Neuronal stem cell (in vitro differentiated cells): ENCODE results near the gene KRTAP19-3.

Source experiments
- DNase-seq: peaks from one replicate; pipeline ENCODE4 v3.0.0-alpha.2; 2013; ENCODE audit warnings: low spot score
- H2AFZ ChIP-seq: one replicate; pipeline ENCODE4 v1.6.1; 2013; ENCODE audit warnings: mild to moderate bottlenecking, low read length, inconsistent platforms
- H2AK5ac ChIP-seq: 2 replicates; pipeline ENCODE4 v1.6.1; 2013; ENCODE audit warnings: low read depth, mild to moderate bottlenecking, inconsistent platforms, low read length, moderate library complexity, mixed read lengths
- H2BK120ac ChIP-seq: 2 replicates; pipeline ENCODE4 v1.6.1; 2013; ENCODE audit warnings: low read depth, mild to moderate bottlenecking, inconsistent platforms, low read length, moderate library complexity, mixed read lengths
- H2BK12ac ChIP-seq: one replicate; pipeline ENCODE4 v1.6.1; 2013; ENCODE audit warnings: low read length, inconsistent platforms
- H2BK15ac ChIP-seq: 2 replicates; pipeline ENCODE4 v1.6.1; 2013; ENCODE audit warnings: mild to moderate bottlenecking, low read length, inconsistent platforms, mixed read lengths
- H2BK5ac ChIP-seq: one replicate; pipeline ENCODE4 v1.6.1; 2013; ENCODE audit warnings: inconsistent platforms, mild to moderate bottlenecking, low read length, moderate library complexity
- H3K14ac ChIP-seq: one replicate; pipeline ENCODE4 v1.6.1; 2013; ENCODE audit warnings: low read length, inconsistent platforms
- H3K18ac ChIP-seq: 2 replicates; pipeline ENCODE4 v1.6.1; 2013; ENCODE audit warnings: low read length, inconsistent platforms
- H3K23ac ChIP-seq: 2 replicates; pipeline ENCODE4 v1.6.1; 2013; ENCODE audit warnings: low read depth, mild to moderate bottlenecking, mixed read lengths, low read length, inconsistent platforms; ENCODE audit not compliant: poor library complexity
- H3K27ac ChIP-seq: replicated peaks from 3 replicates; pipeline ENCODE4 v1.5.1; 2013; ENCODE audit warnings: low read length, inconsistent platforms
- H3K27me3 ChIP-seq, 3 experiments: 2 replicates each; pipeline ENCODE4 v1.6.1; 2013; ENCODE audit warnings: low read length in 3 of 3, mild to moderate bottlenecking in 2 of 3, inconsistent platforms in 1 of 3, low read depth in 1 of 3, mixed read lengths in 1 of 3, moderate library complexity in 1 of 3; ENCODE audit not compliant: control insufficient read depth in 3 of 3, insufficient read depth in 3 of 3
- H3K36me3 ChIP-seq, 2 donors: replicated peaks in 1 of 2; 2 replicates each; pipeline ENCODE4 v1.6.1; 2013; ENCODE audit warnings: low read length in 2 of 2; ENCODE audit not compliant: control insufficient read depth in 2 of 2, insufficient read depth in 2 of 2
- H3K4ac ChIP-seq: 2 replicates; pipeline ENCODE4 v1.6.1; 2013; ENCODE audit warnings: inconsistent platforms, mild to moderate bottlenecking, low read length, moderate library complexity
- H3K4me1 ChIP-seq, 2 donors: 1 replicate in 1 of 2; 2 replicates in 1 of 2; pipeline ENCODE4 v1.6.1; 2013; ENCODE audit warnings: low read length in 2 of 2, low read depth in 1 of 2; ENCODE audit not compliant: control insufficient read depth in 2 of 2, insufficient read depth in 1 of 2
- H3K4me2 ChIP-seq: one replicate; pipeline ENCODE4 v1.6.1; 2013; ENCODE audit warnings: mild to moderate bottlenecking, low read length, inconsistent platforms; ENCODE audit not compliant: insufficient read depth, poor library complexity, severe bottlenecking
- H3K4me3 ChIP-seq, 2 donors: 2 replicates each; pipeline ENCODE4 v1.5.1; 2013; ENCODE audit warnings: low read length in 2 of 2, mild to moderate bottlenecking in 2 of 2, inconsistent platforms in 1 of 2, moderate library complexity in 1 of 2
- H3K79me1 ChIP-seq: one replicate; pipeline ENCODE4 v1.6.1; 2013; ENCODE audit warnings: low read depth, mild to moderate bottlenecking, inconsistent platforms, low read length, moderate library complexity
- H3K9ac ChIP-seq: one replicate; pipeline ENCODE4 v1.6.1; 2013; ENCODE audit warnings: mild to moderate bottlenecking, low read depth, low read length, inconsistent platforms; ENCODE audit not compliant: poor library complexity
- H3K9me3 ChIP-seq, 2 donors: replicated peaks in 1 of 2; 2 replicates each; pipeline versions ENCODE3 to v1.6.1; 2013; ENCODE audit warnings: low read length in 2 of 2, mild to moderate bottlenecking in 2 of 2, inconsistent platforms in 1 of 2, low read depth in 1 of 2, mixed read lengths in 1 of 2, moderate library complexity in 1 of 2; ENCODE audit not compliant: control insufficient read depth in 2 of 2, insufficient read depth in 1 of 2
- H4K8ac ChIP-seq: one replicate; pipeline ENCODE4 v1.6.1; 2013; ENCODE audit warnings: low read depth, mild to moderate bottlenecking, inconsistent platforms, low read length, moderate library complexity
- H4K91ac ChIP-seq: one replicate; pipeline ENCODE4 v1.6.1; 2013; ENCODE audit warnings: low read length, low read depth, mild to moderate bottlenecking, inconsistent platforms; ENCODE audit not compliant: poor library complexity
- WGBS, 2 donors: extraction: QIAGEN DNeasy Blood & Tissue Kit; methylation state at CpG; one replicate each; pipeline ENCODE4 v1.1.7; 2013; ENCODE audit warnings: missing lambda C conversion rate in 2 of 2, mixed read lengths in 1 of 2; ENCODE audit not compliant: insufficient read length in 2 of 2, insufficient replicate concordance in 1 of 2; ENCODE audit errors: extremely low coverage in 2 of 2; 5-methylcytosine and 5-hydroxymethylcytosine counted together

KRTAP19-3 gene

GRCh38 chr21:30502041-30502440 is 10.2 kb upstream of the KRTAP19-3 start, which contains the start of gene KRTAP19-5:
Gene KRTAP19-5, minus strand, starts transcription at chr21:30502141. Its CDS starts 51 bp downstream, at chr21:30502090.
- Histone ChIP-seq H3K9me3 (no peaks in the 10 kb centered on the region), H4K91ac (no peak within 1 kb of the TSS), H3K4me1 (no peaks in the 10 kb centered on the region), H3K14ac (no peak within 1 kb of the TSS), H3K18ac (peak within 1 kb of the TSS; percentile 20), H3K23ac (no peak within 1 kb of the TSS), H3K4ac (no peak within 1 kb of the TSS), H3K36me3 (no peaks in the 10 kb centered on the region), H2BK5ac (no peak within 1 kb of the TSS), H2BK12ac (no peak within 1 kb of the TSS), H3K27me3 (no peaks in the 10 kb centered on the region), H3K79me1 (no peaks in the 10 kb centered on the region), H3K4me2 (no peak within 1 kb of the TSS), H2BK15ac (no peak within 1 kb of the TSS), H3K9ac (no peak within 1 kb of the TSS), H2BK120ac (no peak within 1 kb of the TSS), H2AFZ (no peak within 1 kb of the TSS), H3K27ac (no peak within 1 kb of the TSS), H2AK5ac (no peak within 1 kb of the TSS), H3K4me3 (no peak within 1 kb of the TSS), H4K8ac (no peak within 1 kb of the TSS)
- no peak for DNase-seq
- WGBS, 2 donors, result no CpG with 5 or more reads among the region's 6 CpGs

GRCh38 chr21:30497065-30497464 is 5.3 kb upstream of the KRTAP19-3 start, which contains the start of gene KRTAP19-4:
Gene KRTAP19-4, minus strand, starts transcription at chr21:30497165. Its CDS starts 55 bp downstream, at chr21:30497110.
- no peak within 1 kb of the TSS for H3K14ac ChIP-seq
- H2BK120ac ChIP-seq, result no peak within 1 kb of the TSS
- no peak within 1 kb of the TSS for H2BK15ac ChIP-seq
- H3K9me3 ChIP-seq, result no peaks in the 10 kb centered on the region
- no peak within 1 kb of the TSS for H2AK5ac ChIP-seq
- no peak within 1 kb of the TSS for H3K27ac ChIP-seq
- H3K4me2 ChIP-seq, result no peak within 1 kb of the TSS
- no peaks in the 10 kb centered on the region for H3K36me3 ChIP-seq
- H3K4ac ChIP-seq, result no peak within 1 kb of the TSS
- H4K91ac ChIP-seq, result no peak within 1 kb of the TSS
- no peak within 1 kb of the TSS for H2BK5ac ChIP-seq
- no peak within 1 kb of the TSS for H3K9ac ChIP-seq
- no peak within 1 kb of the TSS for H3K18ac ChIP-seq
- no peak within 1 kb of the TSS for H2AFZ ChIP-seq
- no CpG with 5 or more reads among the region's 4 CpGs for WGBS, 2 donors
- H3K27me3 ChIP-seq, result no peaks in the 10 kb centered on the region
- no peaks in the 10 kb centered on the region for H3K4me1 ChIP-seq
- no peak within 1 kb of the TSS for H4K8ac ChIP-seq
- no peak within 1 kb of the TSS for H2BK12ac ChIP-seq
- no peaks in the 10 kb centered on the region for H3K79me1 ChIP-seq
- H3K4me3 ChIP-seq, result no peak within 1 kb of the TSS
- no peak within 1 kb of the TSS for H3K23ac ChIP-seq
- DNase-seq, result no peak

GRCh38 chr21:30487336-30487735 is 4.5 kb downstream of the KRTAP19-3 start, which contains the start of gene KRTAP19-2:
Gene KRTAP19-2, minus strand, starts transcription at chr21:30487436. Its CDS starts 88 bp downstream, at chr21:30487348.
- Histone ChIP-seq H3K9ac (no peak within 1 kb of the TSS), H3K4me3 (peak within 1 kb of the TSS in 1 of 2 donors; percentile 63), H2BK120ac (no peak within 1 kb of the TSS), H4K91ac (no peak within 1 kb of the TSS), H3K4me1 (no peaks in the 10 kb centered on the region), H2BK12ac (no peak within 1 kb of the TSS), H3K79me1 (no peaks in the 10 kb centered on the region), H3K23ac (no peak within 1 kb of the TSS), H3K9me3 (peaks cover 0 to 1% of the 10 kb centered on the region in 2 donors), H4K8ac (no peak within 1 kb of the TSS), H3K36me3 (no peaks in the 10 kb centered on the region), H2AFZ (no peak within 1 kb of the TSS), H3K27ac (no peak within 1 kb of the TSS), H2AK5ac (no peak within 1 kb of the TSS), H3K27me3 (no peaks in the 10 kb centered on the region), H2BK5ac (no peak within 1 kb of the TSS), H3K14ac (no peak within 1 kb of the TSS), H3K4ac (no peak within 1 kb of the TSS), H3K4me2 (no peak within 1 kb of the TSS), H2BK15ac (no peak within 1 kb of the TSS), H3K18ac (no peak within 1 kb of the TSS)
- no peak for DNase-seq
- WGBS, 2 donors, result no CpG with 5 or more reads among the region's 2 CpGs

DNA sequence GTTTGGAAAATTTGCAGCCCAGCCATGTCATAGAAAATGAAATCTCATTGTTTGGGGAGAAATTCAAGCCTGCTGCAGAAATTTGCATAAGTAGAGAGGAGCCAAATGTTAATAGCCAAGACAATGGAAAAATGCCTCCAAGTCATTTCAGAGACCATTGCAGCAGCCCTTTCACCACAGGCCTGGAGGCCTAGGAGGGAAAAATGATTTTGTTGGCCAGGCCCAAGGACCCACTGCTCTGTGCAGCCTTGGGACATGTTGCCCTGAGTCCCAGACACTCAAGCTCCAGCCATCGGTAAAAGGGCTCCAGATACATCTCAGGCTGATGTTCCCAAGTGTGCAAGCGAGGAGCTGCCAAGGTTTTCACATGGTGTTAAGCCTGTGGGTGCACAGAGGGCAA is 5.6 kb downstream of the KRTAP19-3 start:
- H2AFZ ChIP-seq, result no peak overlapping the region
- no peak overlapping the region for H3K18ac ChIP-seq
- H3K4me1 ChIP-seq, result no peaks in the 10 kb centered on the region
- no peak overlapping the region for H3K23ac ChIP-seq
- H3K9me3 ChIP-seq, result peaks cover 0 to 1% of the 10 kb centered on the region in 2 donors
- no peaks in the 10 kb centered on the region for H3K27me3 ChIP-seq
- H3K4me3 ChIP-seq, result peak overlapping the region in 1 of 2 donors; percentile 63
- WGBS, 2 donors, result no CpG with 5 or more reads among the region's 2 CpGs
- H2BK5ac ChIP-seq, result no peak overlapping the region
- H4K91ac ChIP-seq, result no peak overlapping the region
- H3K27ac ChIP-seq, result no peak overlapping the region
- H2AK5ac ChIP-seq, result no peak overlapping the region
- no peak for DNase-seq
- no peak overlapping the region for H4K8ac ChIP-seq
- H2BK120ac ChIP-seq, result no peak overlapping the region
- H3K14ac ChIP-seq, result no peak overlapping the region
- H2BK15ac ChIP-seq, result no peak overlapping the region
- no peaks in the 10 kb centered on the region for H3K36me3 ChIP-seq
- no peak overlapping the region for H3K9ac ChIP-seq
- H2BK12ac ChIP-seq, result no peak overlapping the region
- no peak overlapping the region for H3K4me2 ChIP-seq
- no peak overlapping the region for H3K4ac ChIP-seq
- no peaks in the 10 kb centered on the region for H3K79me1 ChIP-seq
